Measurements from ENCODE around the gene IL1RAP.

Gene IL1RAP

GRCh38 chr3:190595179-190595795 is 81.4 kb downstream of the IL1RAP start:
- in situ Hi-C loops (cut with HindIII; ENCODE audit: low sequenced_read_pairs) = no loop called here
- H3K4me3 ChIP-seq (ENCODE audit: low read depth, low read length) = no peak overlapping the region
- no peak for TF ChIP-seq CTCF (IDR thresholded peaks at IDR 0.05; ENCODE audit: low read depth, low read length)
- no peak for DNase-seq (ENCODE audit: low read depth, low spot score)

GRCh38 chr3:190595807-190596206 is 81.9 kb downstream of the IL1RAP start:
- in situ Hi-C loops (cut with HindIII; ENCODE audit: low sequenced_read_pairs) = no loop called here
- DNase-seq (ENCODE audit: low read depth, low spot score) = no peak
- TF ChIP-seq CTCF (IDR thresholded peaks at IDR 0.05; ENCODE audit: low read depth, low read length) = no peak
- H3K4me3 ChIP-seq (ENCODE audit: low read depth, low read length) = no peak overlapping the region

GRCh38 chr3:190596349-190597285 is 82.7 kb downstream of the IL1RAP start:
- TF ChIP-seq CTCF (IDR thresholded peaks at IDR 0.05; ENCODE audit: low read depth, low read length) = no peak
- DNase-seq (ENCODE audit: low read depth, low spot score) = no peak
- in situ Hi-C loops (cut with HindIII; ENCODE audit: low sequenced_read_pairs) = no loop called here
- no peak overlapping the region for H3K4me3 ChIP-seq (ENCODE audit: low read depth, low read length)

GRCh38 chr3:190597291-190597690 is 83.4 kb downstream of the IL1RAP start:
- DNase-seq (ENCODE audit: low read depth, low spot score) = no peak
- in situ Hi-C loops (cut with HindIII; ENCODE audit: low sequenced_read_pairs) = no loop called here

GRCh38 chr3:190601622-190602021 is 87.7 kb downstream of the IL1RAP start:
- in situ Hi-C loops (cut with HindIII; ENCODE audit: low sequenced_read_pairs) = no loop called here
- DNase-seq (ENCODE audit: low read depth, low spot score) = no peak
- TF ChIP-seq CTCF (IDR thresholded peaks at IDR 0.05; ENCODE audit: low read depth, low read length) = no peak
- H3K4me3 ChIP-seq (ENCODE audit: low read depth, low read length) = no peak overlapping the region

More at GRCh38 chr3:190597291-190597690, 83.4 kb downstream of the IL1RAP start:
- no peak for TF ChIP-seq CTCF (IDR thresholded peaks at IDR 0.05; ENCODE audit: low read depth, low read length)
- no peak overlapping the region for H3K4me3 ChIP-seq (ENCODE audit: low read depth, low read length)

- no peak overlapping the region for H3K4me3 ChIP-seq (ENCODE audit: low read depth, low read length)
- no peak for DNase-seq (ENCODE audit: low read depth, low spot score)
- in situ Hi-C loops (cut with HindIII; ENCODE audit: low sequenced_read_pairs) = no loop called here
- no peak for TF ChIP-seq CTCF (IDR thresholded peaks at IDR 0.05; ENCODE audit: low read depth, low read length)
These were observed 91.5 kb downstream of the IL1RAP start for GRCh38 chr3:190605385-190605784.
